NCI-H2081 (cell line): Measurements from ENCODE around the gene SCN9A.
"Not testable (repeated sequence)": the region's sequence is repeated elsewhere in the genome, so short reads cannot be mapped to it uniquely, and the experiment has no call there.

Source experiments
- DNase-seq, 2 experiments: peaks; one replicate each; lab custom pipeline; 2025; lab: John Stamatoyannopoulos, UW

The SCN9A gene

GRCh38 chr2:166375195-166375735 is 479 bp downstream of the SCN9A start:
- DNase-seq: peak; percentile 49 to 62

- peak; percentile 25 to 63 for DNase-seq
Measured at GRCh38 chr2:166373951-166374350, 1.8 kb downstream of the SCN9A start.

- DNase-seq: no peak
Measured at GRCh38 chr2:166373539-166373938, 2.2 kb downstream of the SCN9A start.

- peak in 1 of 2 experiments; percentile 34 for DNase-seq
Measured at GRCh38 chr2:166373105-166373504, 2.6 kb downstream of the SCN9A start.

GRCh38 chr2:166372046-166372445 is 3.7 kb downstream of the SCN9A start:
- no peak for DNase-seq

- no peak for DNase-seq
Measured at GRCh38 chr2:166365803-166366420, 9.8 kb downstream of the SCN9A start.

- no peak for DNase-seq
Measured at GRCh38 chr2:166365239-166365638, 10.5 kb downstream of the SCN9A start.

- no peak for DNase-seq
Measured at GRCh38 chr2:166364476-166365161, 11.1 kb downstream of the SCN9A start.

- DNase-seq: peak; percentile 5 to 30
Measured at GRCh38 chr2:166361351-166362153, 14.2 kb downstream of the SCN9A start.

- DNase-seq: no peak
Measured at GRCh38 chr2:166360906-166361305, 14.8 kb downstream of the SCN9A start.

GRCh38 chr2:166360426-166360825 is 15.3 kb downstream of the SCN9A start:
- DNase-seq: no peak

- not testable (repeated sequence) for DNase-seq
Measured at GRCh38 chr2:166357950-166358321, 17.8 kb downstream of the SCN9A start.

- DNase-seq: no peak
Measured at GRCh38 chr2:166357068-166357949, 18.4 kb downstream of the SCN9A start.

GRCh38 chr2:166351319-166351718 is 24.4 kb downstream of the SCN9A start:
- no peak for DNase-seq

- DNase-seq: no peak
Measured at GRCh38 chr2:166350525-166350924, 25.2 kb downstream of the SCN9A start.

- DNase-seq: no peak
Measured at GRCh38 chr2:166344286-166345113, 31.2 kb downstream of the SCN9A start.

- DNase-seq: peak; percentile 17 to 59
Measured at GRCh38 chr2:166343467-166343866, 32.3 kb downstream of the SCN9A start.

GRCh38 chr2:166341426-166341825 is 34.3 kb downstream of the SCN9A start:
- DNase-seq: no peak

- DNase-seq: no peak
Measured at GRCh38 chr2:166338831-166339339, 36.9 kb downstream of the SCN9A start.

GRCh38 chr2:166337932-166338331 is 37.8 kb downstream of the SCN9A start:
- no peak for DNase-seq

GRCh38 chr2:166335284-166335683 is 40.5 kb downstream of the SCN9A start:
- DNase-seq: peak in 1 of 2 experiments; percentile 28
